ENCODE measurements around the gene PSD.
A peak's percentile ranks its signal among the peaks of the same experiment; 100 is the strongest.

PSD gene

GRCh38 chr10:102394801-102395399 is 23.7 kb downstream of the PSD start:
- H3K9ac ChIP-seq: peak overlapping the region; percentile 94

GRCh38 chr10:102394079-102394800 is 24.3 kb downstream of the PSD start:
- TF ChIP-seq CTCF (conservative IDR thresholded peaks at IDR 0.05; ENCODE audit: low read depth, low read length): peak; percentile 12
- Histone ChIP-seq H3K27me3 (ENCODE audit: insufficient read depth, low read depth) (no peaks in the 10 kb centered on the region), H2AFZ (ENCODE audit: low read depth) (peak overlapping the region; percentile 41), H3K4me2 (peak overlapping the region; percentile 93), H3K27ac (peak overlapping the region; percentile 93), H4K20me1 (ENCODE audit: insufficient read depth) (no peaks in the 10 kb centered on the region), H3K9ac (peak overlapping the region; percentile 94), H3K79me2 (ENCODE audit: insufficient read depth, low read depth) (peaks cover 22% of the 10 kb centered on the region), H3K4me1 (ENCODE audit: low read depth, poor library complexity, severe bottlenecking) (peaks cover 33% of the 10 kb centered on the region), H3K4me3 (IDR thresholded peaks at IDR 0.05; ENCODE audit: insufficient read depth, low read depth, low read length) (no peak overlapping the region), H3K36me3 (ENCODE audit: insufficient read depth) (peaks cover 3% of the 10 kb centered on the region; the same call in 1 of the 2 replicates)

More at GRCh38 chr10:102394801-102395399, 23.7 kb downstream of the PSD start:
- Histone ChIP-seq H3K4me3 (IDR thresholded peaks at IDR 0.05; ENCODE audit: insufficient read depth, low read depth, low read length) (no peak overlapping the region), H2AFZ (ENCODE audit: low read depth) (peak overlapping the region; percentile 41; the same call in 1 of the 2 replicates), H3K36me3 (ENCODE audit: insufficient read depth) (peaks cover 3% of the 10 kb centered on the region; the same call in 1 of the 2 replicates), H3K27ac (peak overlapping the region; percentile 93), H4K20me1 (ENCODE audit: insufficient read depth) (no peaks in the 10 kb centered on the region), H3K4me2 (peak overlapping the region; percentile 80), H3K27me3 (ENCODE audit: insufficient read depth, low read depth) (no peaks in the 10 kb centered on the region), H3K79me2 (ENCODE audit: insufficient read depth, low read depth) (peaks cover 22% of the 10 kb centered on the region), H3K4me1 (ENCODE audit: low read depth, poor library complexity, severe bottlenecking) (peaks cover 37% of the 10 kb centered on the region)
- no peak for TF ChIP-seq CTCF (conservative IDR thresholded peaks at IDR 0.05; ENCODE audit: low read depth, low read length)

- no peaks in the 10 kb centered on the region for H3K27me3 ChIP-seq (ENCODE audit: insufficient read depth, low read depth)
- no peak overlapping the region for H3K4me3 ChIP-seq (IDR thresholded peaks at IDR 0.05; ENCODE audit: insufficient read depth, low read depth, low read length)
- peaks cover 3% of the 10 kb centered on the region; the same call in 1 of the 2 replicates for H3K36me3 ChIP-seq (ENCODE audit: insufficient read depth)
- no peaks in the 10 kb centered on the region for H4K20me1 ChIP-seq (ENCODE audit: insufficient read depth)
- H3K27ac ChIP-seq: peak overlapping the region; percentile 93
- H3K79me2 ChIP-seq (ENCODE audit: insufficient read depth, low read depth): peaks cover 22% of the 10 kb centered on the region
- peaks cover 28% of the 10 kb centered on the region for H3K4me1 ChIP-seq (ENCODE audit: low read depth, poor library complexity, severe bottlenecking)
- TF ChIP-seq CTCF (conservative IDR thresholded peaks at IDR 0.05; ENCODE audit: low read depth, low read length): peak; percentile 84
- H3K9ac ChIP-seq: peak overlapping the region; percentile 94
- peak overlapping the region; percentile 41 for H2AFZ ChIP-seq (ENCODE audit: low read depth)
- peak overlapping the region; percentile 93 for H3K4me2 ChIP-seq
Observed at GRCh38 chr10:102393411-102394078, 25.0 kb downstream of the PSD start.

GRCh38 chr10:102392306-102392705 is 26.3 kb downstream of the PSD start:
- no peak overlapping the region for H3K4me2 ChIP-seq
- H3K27me3 ChIP-seq (ENCODE audit: insufficient read depth, low read depth): no peaks in the 10 kb centered on the region

More at GRCh38 chr10:102392306-102392705, 26.3 kb downstream of the PSD start:
- Histone ChIP-seq H3K4me1 (ENCODE audit: low read depth, poor library complexity, severe bottlenecking) (peaks cover 16% of the 10 kb centered on the region), H2AFZ (ENCODE audit: low read depth) (no peak overlapping the region), H3K36me3 (ENCODE audit: insufficient read depth) (peaks cover 3% of the 10 kb centered on the region; the same call in 1 of the 2 replicates), H3K79me2 (ENCODE audit: insufficient read depth, low read depth) (peaks cover 14% of the 10 kb centered on the region), H3K4me3 (IDR thresholded peaks at IDR 0.05; ENCODE audit: insufficient read depth, low read depth, low read length) (no peak overlapping the region), H3K9ac (no peak overlapping the region), H4K20me1 (ENCODE audit: insufficient read depth) (no peaks in the 10 kb centered on the region), H3K27ac (no peak overlapping the region)
- no peak for TF ChIP-seq CTCF (conservative IDR thresholded peaks at IDR 0.05; ENCODE audit: low read depth, low read length)
